Osteoblast (primary cell): ENCODE data around the gene CD200. TPM values are rescaled to one million over a fixed set of nuclear protein-coding genes. Genes with fewer than 3 reads are reported as not detected.
A peak's percentile ranks its signal among the peaks of the same experiment; 100 is the strongest.

ENCODE experiments used
- DNase-seq: peaks from one replicate; pipeline ENCODE4 v3.0.0; 2011; ENCODE audit warnings: low spot score, mixed read lengths; ENCODE audit not compliant: insufficient read length; ENCODE audit errors: missing footprints
- H2AFZ ChIP-seq: 2 replicates; pipeline ENCODE4 v1.6.0; 2011; ENCODE audit warnings: mild to moderate bottlenecking, low read length
- H3K27ac ChIP-seq: 2 replicates; pipeline ENCODE4 v1.5.1; 2011; ENCODE audit warnings: mild to moderate bottlenecking, low read depth, low read length, moderate library complexity
- H3K27me3 ChIP-seq: 2 replicates; pipeline ENCODE4 v1.6.0; 2012; ENCODE audit warnings: mild to moderate bottlenecking, control low read depth, inconsistent platforms, low read length, moderate library complexity; ENCODE audit not compliant: insufficient read depth
- H3K36me3 ChIP-seq: 2 replicates; pipeline ENCODE4 v1.5.1; 2011; ENCODE audit warnings: mild to moderate bottlenecking, low read length, control low read depth, moderate library complexity; ENCODE audit not compliant: insufficient read depth
- H3K4me1 ChIP-seq: 2 replicates; pipeline ENCODE4 v1.5.1; 2011; ENCODE audit warnings: mild to moderate bottlenecking, low read length, control low read depth, moderate library complexity; ENCODE audit not compliant: insufficient read depth
- H3K4me2 ChIP-seq: 2 replicates; pipeline ENCODE4 v1.6.0; 2011; ENCODE audit warnings: mild to moderate bottlenecking, low read length; ENCODE audit not compliant: insufficient read depth
- H3K4me3 ChIP-seq: fragments of 200-600 bp; sonication (generic); 3 replicates; pipeline ENCODE4 v1.5.1; 2012; ENCODE audit warnings: mild to moderate bottlenecking, low read length, inconsistent platforms; ENCODE audit not compliant: insufficient read depth
- H3K79me2 ChIP-seq: 2 replicates; pipeline ENCODE4 v1.6.0; 2012; ENCODE audit warnings: mild to moderate bottlenecking, low read length, control low read depth, inconsistent platforms; ENCODE audit not compliant: insufficient read depth
- H3K9me3 ChIP-seq: 2 replicates; pipeline ENCODE4 v1.5.1; 2011; ENCODE audit warnings: low read depth, low read length, control low read depth
- H4K20me1 ChIP-seq: 2 replicates; pipeline ENCODE4 v1.6.0; 2012; ENCODE audit warnings: mild to moderate bottlenecking, low read length, control low read depth; ENCODE audit not compliant: insufficient read depth
- total RNA-seq: library from RNA; depleted of rRNA; stranded (reverse); fragments of >200 nt; gene quantifications from 2 replicates; pipeline ENCODE4 v1.2.3, GENCODE V29; 2012
- TF ChIP-seq, protein P1 (sequence below): IDR thresholded peaks from 2 replicates; pipeline ENCODE4 v1.5.1; 2011; ENCODE audit warnings: mild to moderate bottlenecking, low read depth, low read length, moderate library complexity; ENCODE audit errors: extremely low read depth

CD200 gene
- total RNA-seq, 1 donor, result 3.3 TPM

DNA sequence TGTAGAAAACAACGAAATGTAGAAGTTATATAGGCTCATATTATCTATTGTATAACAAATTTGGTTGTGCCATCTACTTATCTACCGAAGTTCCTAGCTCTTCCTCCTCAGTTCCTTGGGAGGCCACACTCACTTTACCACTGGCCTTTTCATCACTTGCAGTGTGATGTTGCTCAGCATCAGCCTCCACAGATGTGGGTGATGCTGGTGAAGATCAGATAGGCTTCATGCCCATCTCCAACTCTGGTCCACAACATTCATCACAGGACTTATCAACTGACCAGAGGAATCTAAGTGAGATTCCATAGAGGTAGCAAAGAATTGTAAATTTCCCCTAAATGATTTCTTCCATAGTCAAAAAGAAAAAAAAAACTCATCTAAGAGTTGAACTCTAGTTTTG, 8.4 kb downstream of the CD200 start:
- Histone ChIP-seq H3K9me3 (no peaks in the 10 kb centered on the region), H3K36me3 (no peaks in the 10 kb centered on the region), H3K4me1 (no peaks in the 10 kb centered on the region), H3K27ac (no peak overlapping the region), H3K79me2 (no peaks in the 10 kb centered on the region), H2AFZ (no peak overlapping the region), H3K4me2 (no peak overlapping the region), H4K20me1 (no peaks in the 10 kb centered on the region), H3K27me3 (peaks cover 27% of the 10 kb centered on the region), H3K4me3 (no peak overlapping the region)
- DNase-seq, result no peak
- TF ChIP-seq, protein P1, sequence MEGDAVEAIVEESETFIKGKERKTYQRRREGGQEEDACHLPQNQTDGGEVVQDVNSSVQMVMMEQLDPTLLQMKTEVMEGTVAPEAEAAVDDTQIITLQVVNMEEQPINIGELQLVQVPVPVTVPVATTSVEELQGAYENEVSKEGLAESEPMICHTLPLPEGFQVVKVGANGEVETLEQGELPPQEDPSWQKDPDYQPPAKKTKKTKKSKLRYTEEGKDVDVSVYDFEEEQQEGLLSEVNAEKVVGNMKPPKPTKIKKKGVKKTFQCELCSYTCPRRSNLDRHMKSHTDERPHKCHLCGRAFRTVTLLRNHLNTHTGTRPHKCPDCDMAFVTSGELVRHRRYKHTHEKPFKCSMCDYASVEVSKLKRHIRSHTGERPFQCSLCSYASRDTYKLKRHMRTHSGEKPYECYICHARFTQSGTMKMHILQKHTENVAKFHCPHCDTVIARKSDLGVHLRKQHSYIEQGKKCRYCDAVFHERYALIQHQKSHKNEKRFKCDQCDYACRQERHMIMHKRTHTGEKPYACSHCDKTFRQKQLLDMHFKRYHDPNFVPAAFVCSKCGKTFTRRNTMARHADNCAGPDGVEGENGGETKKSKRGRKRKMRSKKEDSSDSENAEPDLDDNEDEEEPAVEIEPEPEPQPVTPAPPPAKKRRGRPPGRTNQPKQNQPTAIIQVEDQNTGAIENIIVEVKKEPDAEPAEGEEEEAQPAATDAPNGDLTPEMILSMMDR, result no peak

DNA sequence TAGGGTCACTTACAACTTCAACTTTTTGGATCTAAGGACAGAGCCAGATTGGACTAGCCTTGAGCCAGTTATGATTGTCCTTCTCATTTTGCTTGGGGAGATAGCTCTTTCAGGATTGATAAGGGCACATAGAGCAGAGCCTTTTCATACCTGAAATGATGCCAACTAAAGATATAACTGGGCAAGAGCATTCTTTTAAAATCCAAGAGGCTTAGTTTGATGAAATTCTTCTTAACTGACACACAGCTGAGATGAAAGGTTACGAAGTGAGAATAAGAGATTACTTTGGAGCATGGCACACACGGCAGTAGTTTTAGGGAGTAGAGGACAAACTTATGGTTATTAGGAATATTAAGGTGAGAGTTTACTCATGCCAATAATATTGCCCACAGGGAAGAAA, 12.7 kb downstream of the CD200 start:
- Histone ChIP-seq H3K4me3 (no peak overlapping the region), H3K36me3 (no peaks in the 10 kb centered on the region), H3K9me3 (no peaks in the 10 kb centered on the region), H4K20me1 (no peaks in the 10 kb centered on the region), H3K27ac (no peak overlapping the region), H3K4me1 (no peaks in the 10 kb centered on the region), H3K4me2 (no peak overlapping the region), H3K79me2 (no peaks in the 10 kb centered on the region), H2AFZ (no peak overlapping the region), H3K27me3 (peaks cover 11% of the 10 kb centered on the region)
- TF ChIP-seq, protein P1, result no peak
- peak; percentile 17 for DNase-seq

DNA sequence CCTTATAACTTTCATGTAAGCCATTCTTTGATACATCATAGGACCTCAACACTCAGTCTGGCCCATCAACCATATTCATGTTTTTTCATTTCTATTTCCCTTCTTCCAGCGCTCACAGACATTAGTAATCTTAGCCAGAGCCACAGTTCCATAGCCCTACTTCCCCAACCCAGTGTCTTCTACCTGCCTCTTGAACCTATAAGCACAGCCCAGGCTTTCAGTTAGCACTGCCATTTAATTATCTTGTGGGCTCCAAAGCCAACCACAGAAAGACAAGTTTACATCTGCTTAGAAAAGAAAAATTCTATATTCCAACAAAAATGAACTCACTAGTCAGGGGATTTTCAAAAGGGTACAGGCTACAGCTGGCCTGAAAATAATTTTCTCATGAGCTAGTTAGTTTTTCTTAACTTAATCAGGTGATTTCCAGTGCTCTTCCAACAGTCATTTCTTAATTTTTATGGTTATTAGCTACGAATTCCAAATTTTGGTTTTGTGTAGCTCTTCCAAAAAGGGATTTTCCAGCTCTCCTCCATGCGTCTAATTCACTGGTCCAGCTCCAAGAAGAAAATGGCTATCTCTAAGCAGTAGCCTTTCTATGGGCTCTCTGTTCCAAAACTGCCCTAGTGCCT, 13.7 kb downstream of the CD200 start:
- H3K4me3 ChIP-seq, result no peak overlapping the region
- H3K4me2 ChIP-seq, result no peak overlapping the region
- no peaks in the 10 kb centered on the region for H3K36me3 ChIP-seq
- no peaks in the 10 kb centered on the region for H3K9me3 ChIP-seq
- H4K20me1 ChIP-seq, result no peaks in the 10 kb centered on the region
- peaks cover 6% of the 10 kb centered on the region for H3K27me3 ChIP-seq
- H2AFZ ChIP-seq, result no peak overlapping the region
- no peak overlapping the region for H3K27ac ChIP-seq
- H3K4me1 ChIP-seq, result no peaks in the 10 kb centered on the region
- TF ChIP-seq, protein P1, result no peak
- no peak for DNase-seq
- no peaks in the 10 kb centered on the region for H3K79me2 ChIP-seq

DNA sequence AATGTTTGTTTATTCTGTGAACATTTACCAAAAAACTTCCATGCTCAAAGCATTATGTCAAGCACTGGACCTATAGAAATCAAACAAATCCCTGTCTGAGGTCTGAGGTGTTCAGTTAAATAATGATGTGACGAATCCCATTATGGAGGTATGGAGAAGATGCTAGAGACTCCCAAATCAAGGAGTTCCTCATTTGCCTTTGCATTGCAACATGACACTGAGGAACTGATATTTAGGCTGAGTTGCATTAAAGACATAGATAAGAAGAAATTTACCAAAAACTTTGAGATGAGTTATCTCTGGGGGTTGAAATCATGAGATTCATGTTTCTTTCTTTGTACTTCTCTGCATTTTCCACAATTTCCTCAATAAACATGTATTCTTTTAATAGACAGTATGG, 16.0 kb downstream of the CD200 start:
- TF ChIP-seq, protein P1, result no peak
- H3K27me3 ChIP-seq, result peaks cover 6% of the 10 kb centered on the region
- no peak overlapping the region for H2AFZ ChIP-seq
- H3K4me2 ChIP-seq, result no peak overlapping the region
- H3K4me1 ChIP-seq, result no peaks in the 10 kb centered on the region
- DNase-seq, result no peak
- H3K4me3 ChIP-seq, result no peak overlapping the region
- no peak overlapping the region for H3K27ac ChIP-seq
- H3K36me3 ChIP-seq, result no peaks in the 10 kb centered on the region
- no peaks in the 10 kb centered on the region for H3K9me3 ChIP-seq
- no peaks in the 10 kb centered on the region for H3K79me2 ChIP-seq
- H4K20me1 ChIP-seq, result no peaks in the 10 kb centered on the region
